ENCODE measurements around the gene TEX19. TPM values are rescaled to one million over a fixed set of nuclear protein-coding genes. Genes with fewer than 3 reads are reported as not detected.
"Not testable (repeated sequence)": the region's sequence is repeated elsewhere in the genome, so short reads cannot be mapped to it uniquely, and the experiment has no call there.

TEX19 gene
- total RNA-seq, 2 experiments from 2014 or later = not detected

GRCh38 chr17:82345151-82345976 is 13.7 kb upstream of the TEX19 start:
- H3K36me3 Mint-ChIP-seq (ENCODE audit: low read depth) = no peaks in the 10 kb centered on the region
- ATAC-seq (no peak), DNase-seq (no peak)
- H3K27me3 Mint-ChIP-seq = peaks cover 8% of the 10 kb centered on the region
- ChIA-PET CTCF (interaction anchor here (2.3 kb wide), 1 partner anchor 24 kb away, joined by 13 read pairs; no protein-coding TSS in a partner anchor), POLR2A (interaction anchor here (0.5 to 1.3 kb wide), 4 partner anchors 60 to 322 kb away, joined by 3 to 4 read pairs (median 3); partner anchors contain the start of gene LRRC45)
- peaks cover 9% of the 10 kb centered on the region for H3K4me1 Mint-ChIP-seq (ENCODE audit: low read depth)
- no peak for TF ChIP-seq CTCF (IDR thresholded peaks at IDR 0.05)
- no peak overlapping the region for H3K4me3 Mint-ChIP-seq
- no peak overlapping the region for H3K27ac Mint-ChIP-seq
- intact Hi-C loops (cut with micrococcal nuclease) = no loop called here
- H3K9me3 Mint-ChIP-seq = peaks cover 3% of the 10 kb centered on the region

- H3K9me3 Mint-ChIP-seq = no peaks in the 10 kb centered on the region
- ChIA-PET CTCF (interaction anchor here (1.0 kb wide), 1 partner anchor 13 kb away, joined by 3 read pairs; the partner anchor contains the start of gene SECTM1), POLR2A (interaction anchor here (1.1 to 1.3 kb wide), 2 partner anchors 12 to 323 kb away, joined by 3 to 4 read pairs; partner anchors contain the start of gene LRRC45)
- ATAC-seq (no peak), DNase-seq (no peak)
- peaks cover 12% of the 10 kb centered on the region for H3K4me1 Mint-ChIP-seq (ENCODE audit: low read depth)
- no peaks in the 10 kb centered on the region for H3K36me3 Mint-ChIP-seq (ENCODE audit: low read depth)
- TF ChIP-seq CTCF (IDR thresholded peaks at IDR 0.05) = no peak
- H3K4me3 Mint-ChIP-seq = no peak overlapping the region
- intact Hi-C loops (cut with micrococcal nuclease) = no loop called here
- no peak overlapping the region for H3K27ac Mint-ChIP-seq
- peaks cover 8% of the 10 kb centered on the region for H3K27me3 Mint-ChIP-seq
These were observed 12.4 kb upstream of the TEX19 start for GRCh38 chr17:82346342-82347300.

- ATAC-seq; DNase-seq; H3K4me3 Mint-ChIP-seq; H3K9me3 Mint-ChIP-seq; H3K36me3 Mint-ChIP-seq (ENCODE audit: low read depth); intact Hi-C loops (cut with micrococcal nuclease); POLR2A ChIA-PET; H3K27ac Mint-ChIP-seq; H3K27me3 Mint-ChIP-seq: not testable (repeated sequence)
- CTCF ChIA-PET = interaction anchor here (2.3 kb wide), 1 partner anchor 23 kb away, joined by 7 read pairs; no protein-coding TSS in a partner anchor
- peaks cover 13% of the 10 kb centered on the region for H3K4me1 Mint-ChIP-seq (ENCODE audit: low read depth)
These were observed 11.1 kb upstream of the TEX19 start for GRCh38 chr17:82347994-82348393.

- ChIA-PET CTCF (interaction anchor here (1.2 to 2.3 kb wide), 3 partner anchors 22 to 50 kb away, joined by 3 to 7 read pairs (median 3); no protein-coding TSS in a partner anchor), POLR2A (no interaction called here)
- no peak for ATAC-seq
- no peaks in the 10 kb centered on the region for H3K36me3 Mint-ChIP-seq (ENCODE audit: low read depth)
- H3K27ac Mint-ChIP-seq = no peak overlapping the region
- no peaks in the 10 kb centered on the region for H3K9me3 Mint-ChIP-seq
- TF ChIP-seq CTCF (IDR thresholded peaks at IDR 0.05) = no peak
- DNase-seq = no peak
- intact Hi-C loops (cut with micrococcal nuclease) = no loop called here
- H3K4me1 Mint-ChIP-seq (ENCODE audit: low read depth) = peaks cover 13% of the 10 kb centered on the region
- no peak overlapping the region for H3K4me3 Mint-ChIP-seq
- peaks cover 8% of the 10 kb centered on the region for H3K27me3 Mint-ChIP-seq
These were observed 10.6 kb upstream of the TEX19 start for GRCh38 chr17:82348434-82348833.

- no peak overlapping the region for H3K27ac Mint-ChIP-seq
These were observed 10.2 kb upstream of the TEX19 start for GRCh38 chr17:82348866-82349265.

More at GRCh38 chr17:82348866-82349265, 10.2 kb upstream of the TEX19 start:
- no peak for TF ChIP-seq CTCF (IDR thresholded peaks at IDR 0.05)
- H3K27me3 Mint-ChIP-seq = peaks cover 7% of the 10 kb centered on the region
- no peaks in the 10 kb centered on the region for H3K36me3 Mint-ChIP-seq (ENCODE audit: low read depth)
- POLR2A ChIA-PET = interaction anchor here (1.0 kb wide), 1 partner anchor 100 kb away, joined by 3 read pairs; no protein-coding TSS in a partner anchor
- ATAC-seq = no peak
- DNase-seq = no peak
- CTCF ChIA-PET = interaction anchor here (1.2 to 3.1 kb wide), 5 partner anchors 22 to 65 kb away, joined by 3 to 14 read pairs (median 3); no protein-coding TSS in a partner anchor
- H3K4me3 Mint-ChIP-seq = no peak overlapping the region
- no peaks in the 10 kb centered on the region for H3K9me3 Mint-ChIP-seq
- peaks cover 13% of the 10 kb centered on the region for H3K4me1 Mint-ChIP-seq (ENCODE audit: low read depth)
- intact Hi-C loops (cut with micrococcal nuclease) = no loop called here

All from activated CD8-positive, alpha-beta T cell treated with anti-CD3 and anti-CD28 coated beads for 36 hours (primary cell).